HG03575 (cell line): ENCODE measurements around the gene MAGI2.

ENCODE experiments used
- ATAC-seq: cut with Tn5 transposase; IDR thresholded peaks from one replicate; pipeline ENCODE4 v1.9.1; 2021; ENCODE audit not compliant: unreplicated experiment, insufficient number of reproducible peaks, low FRiP score; ENCODE audit errors: extremely low read depth

MAGI2 gene

GRCh38 chr7:78912781-78913180 is 540.7 kb downstream of the MAGI2 start:
- ATAC-seq = no peak

GRCh38 chr7:78906735-78907134 is 546.7 kb downstream of the MAGI2 start:
- ATAC-seq = no peak

DNA sequence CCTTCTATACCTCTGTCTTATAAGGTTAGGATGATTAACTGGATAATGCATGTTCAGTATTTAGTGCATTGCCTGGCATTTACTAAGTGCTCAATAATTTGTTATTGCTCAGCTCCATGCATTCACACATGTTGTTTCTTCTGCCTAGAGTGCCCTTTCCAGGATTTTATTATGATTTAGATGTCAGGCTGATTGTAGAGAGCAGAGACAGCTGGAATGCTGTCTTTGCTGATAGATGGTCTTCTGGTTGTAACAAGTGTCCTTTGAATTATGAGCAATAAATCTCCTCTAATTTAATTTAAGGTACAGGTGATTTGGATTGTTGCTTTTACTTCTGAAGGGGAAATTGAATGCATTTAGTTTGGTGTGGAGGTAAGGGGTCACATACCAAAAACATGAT is 548.0 kb downstream of the MAGI2 start:
- no peak for ATAC-seq

DNA sequence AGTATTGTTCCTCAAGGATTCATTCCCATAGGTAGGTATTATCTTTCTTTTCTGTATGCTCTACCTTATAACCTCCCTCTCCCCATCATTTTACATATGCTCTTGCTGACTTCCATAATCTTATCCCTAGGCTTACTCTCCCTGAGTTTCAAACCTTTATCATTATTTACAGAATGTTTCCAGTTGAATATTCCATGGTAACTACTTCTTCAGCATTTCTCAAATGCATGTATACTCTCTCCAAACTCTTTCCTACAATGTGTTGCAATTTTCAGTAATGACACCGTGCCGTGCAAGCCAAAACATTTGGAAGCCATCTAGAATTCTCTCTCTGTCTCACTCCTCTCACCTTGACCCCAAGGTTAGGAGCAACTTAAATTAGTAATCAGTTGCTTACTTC is 548.5 kb downstream of the MAGI2 start:
- no peak for ATAC-seq

DNA sequence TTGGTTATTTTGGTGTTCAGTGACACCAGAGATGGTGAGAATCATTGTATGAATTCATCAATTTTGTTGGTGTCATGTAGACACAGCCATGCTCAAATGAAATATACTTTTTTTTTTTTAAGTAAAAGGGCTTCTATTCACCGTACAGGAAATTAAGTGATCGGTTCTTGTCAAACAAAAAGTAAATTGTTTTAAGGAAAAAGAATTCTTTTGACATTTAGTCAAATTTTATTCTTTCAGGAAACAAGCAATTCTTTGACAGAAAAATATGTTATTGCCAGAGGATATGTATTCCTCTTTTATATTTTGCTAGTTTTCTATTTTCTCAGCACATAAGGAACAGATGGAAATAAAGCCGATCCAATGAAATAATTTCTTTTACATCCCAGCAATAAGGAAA is 551.9 kb downstream of the MAGI2 start:
- ATAC-seq = no peak

- ATAC-seq = no peak
Observed at GRCh38 chr7:78900806-78901205, 552.7 kb downstream of the MAGI2 start.

DNA sequence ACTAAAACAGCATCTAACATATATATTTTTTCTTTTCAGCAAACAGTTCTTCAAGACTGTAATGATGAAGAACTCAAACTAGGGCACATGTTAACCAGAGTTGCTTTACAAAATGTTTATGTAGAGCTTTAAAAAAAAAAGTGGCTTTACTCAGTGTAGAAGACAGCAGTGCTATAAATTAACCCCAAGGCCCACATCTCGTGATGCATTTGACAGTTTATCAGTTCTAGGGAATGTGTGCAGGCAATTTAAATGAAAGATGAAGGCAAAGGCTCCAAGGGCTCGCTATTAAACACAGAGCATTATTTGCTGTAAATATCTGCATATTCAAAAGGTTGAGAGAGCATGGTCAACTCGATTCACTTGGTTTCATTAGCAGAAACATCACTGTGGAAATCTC is 558.1 kb downstream of the MAGI2 start:
- ATAC-seq = no peak

GRCh38 chr7:78879206-78879605 is 574.3 kb downstream of the MAGI2 start:
- ATAC-seq = no peak

GRCh38 chr7:78873117-78873516 is 580.4 kb downstream of the MAGI2 start:
- no peak for ATAC-seq

- ATAC-seq = no peak
Observed at GRCh38 chr7:78864339-78864738, 589.1 kb downstream of the MAGI2 start.

- no peak for ATAC-seq
Observed at GRCh38 chr7:78863281-78863680, 590.2 kb downstream of the MAGI2 start.

- no peak for ATAC-seq
Observed at GRCh38 chr7:78862411-78862900, 591.0 kb downstream of the MAGI2 start.

DNA sequence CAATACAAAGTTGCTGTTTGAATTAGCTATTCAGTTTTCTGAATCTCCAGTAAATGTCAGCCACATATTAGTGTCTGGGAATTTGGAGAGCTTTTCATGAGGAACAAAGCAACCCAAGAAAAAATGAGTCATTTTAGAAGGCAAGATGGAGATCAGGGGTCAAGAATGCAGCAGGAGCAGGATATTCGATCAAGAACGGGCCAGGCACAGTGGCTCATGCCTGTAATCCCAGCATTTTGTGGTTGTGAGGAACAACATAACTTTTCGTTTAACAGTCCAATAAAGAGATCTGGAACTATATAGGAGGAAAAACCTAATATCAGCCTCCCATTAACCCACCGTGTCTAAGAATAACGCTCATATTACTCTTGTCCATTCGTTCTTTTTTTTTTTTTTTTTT is 600.5 kb downstream of the MAGI2 start:
- ATAC-seq = no peak

DNA sequence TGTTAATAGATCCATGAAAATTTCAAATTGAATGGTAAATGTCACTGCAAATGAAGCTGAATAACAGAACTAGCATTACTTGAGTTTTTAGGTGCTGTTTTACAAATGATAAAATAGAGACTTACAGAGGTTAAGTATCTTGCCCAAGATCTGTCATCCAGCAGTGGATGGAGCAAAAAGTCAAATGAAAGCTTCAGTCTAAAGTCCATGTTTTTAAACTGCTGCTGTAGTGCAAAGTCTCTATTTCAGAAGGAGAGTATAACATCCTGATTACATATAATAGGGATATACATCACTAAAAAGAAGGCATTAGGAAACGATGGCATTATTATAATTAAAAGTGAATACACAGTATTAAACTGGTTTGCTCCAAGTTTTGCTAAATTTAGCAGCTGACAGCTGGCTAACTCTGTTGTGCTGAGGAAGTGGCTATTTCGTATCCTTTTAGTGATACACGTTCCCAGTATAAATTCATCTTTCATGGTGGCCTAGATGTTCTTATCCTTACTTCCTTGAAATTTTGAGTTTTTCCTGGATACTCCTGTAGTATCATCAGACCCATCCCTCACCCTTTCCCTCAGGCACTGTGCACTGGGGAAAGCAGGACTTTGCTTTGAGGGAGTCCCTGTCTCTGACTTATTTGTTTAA is 603.2 kb downstream of the MAGI2 start:
- no peak for ATAC-seq

DNA sequence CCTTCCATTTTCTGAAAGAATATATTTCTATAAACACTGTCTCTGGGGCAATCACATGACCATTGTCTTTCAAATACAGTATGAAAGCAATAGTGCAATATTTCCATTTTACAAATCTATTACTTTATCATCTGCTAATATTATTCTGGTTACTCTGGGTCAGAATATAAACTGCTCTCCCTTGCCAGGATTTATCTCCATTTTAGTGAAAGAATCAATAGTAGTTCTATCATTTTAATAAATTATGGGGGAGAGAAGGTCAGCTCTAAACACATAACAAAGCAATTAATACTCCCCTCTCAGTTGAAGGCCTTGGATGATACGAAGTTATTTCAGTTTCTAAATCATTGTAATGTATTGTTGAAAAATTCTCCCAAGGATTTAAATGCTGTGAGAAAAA is 608.3 kb downstream of the MAGI2 start:
- no peak for ATAC-seq

DNA sequence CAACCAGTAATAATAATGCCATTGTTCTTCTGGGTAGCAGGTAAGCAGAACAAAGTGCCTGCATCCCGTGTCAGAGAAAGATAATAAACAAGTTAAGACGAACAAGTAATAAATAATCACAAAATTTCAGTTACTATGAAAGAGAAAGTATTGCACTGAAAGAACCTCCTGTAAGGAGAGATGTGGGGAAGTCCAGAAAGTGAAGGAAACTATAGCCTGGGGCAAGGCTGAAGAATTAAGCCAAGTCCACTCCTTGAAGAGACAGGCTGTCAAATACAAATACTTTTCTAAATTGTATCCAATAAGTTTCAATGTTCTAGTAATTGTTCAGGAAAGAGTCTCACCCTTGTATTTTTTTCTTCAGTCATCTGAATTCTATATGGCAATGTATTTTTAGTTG is 611.4 kb downstream of the MAGI2 start:
- no peak for ATAC-seq

DNA sequence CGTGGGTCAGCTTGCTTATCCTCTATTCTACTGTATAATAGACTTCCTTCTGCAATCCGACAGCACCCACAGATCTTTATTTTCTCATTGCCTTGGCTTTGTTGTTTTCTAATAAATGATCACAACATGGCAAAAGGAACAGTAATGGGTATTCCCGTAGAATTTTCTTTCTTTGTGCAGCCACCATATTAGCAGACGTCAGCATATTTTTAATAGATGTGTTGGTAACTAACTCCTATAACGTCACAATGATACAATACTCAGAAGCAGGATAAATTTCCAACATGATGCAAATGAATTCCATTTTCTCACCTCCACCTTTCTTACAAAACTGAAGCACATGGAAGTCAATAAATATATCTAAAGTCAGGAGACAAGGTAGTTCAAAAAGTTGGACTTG is 617.6 kb downstream of the MAGI2 start:
- no peak for ATAC-seq

- ATAC-seq = no peak
Observed at GRCh38 chr7:78828317-78828716, 625.1 kb downstream of the MAGI2 start.

DNA sequence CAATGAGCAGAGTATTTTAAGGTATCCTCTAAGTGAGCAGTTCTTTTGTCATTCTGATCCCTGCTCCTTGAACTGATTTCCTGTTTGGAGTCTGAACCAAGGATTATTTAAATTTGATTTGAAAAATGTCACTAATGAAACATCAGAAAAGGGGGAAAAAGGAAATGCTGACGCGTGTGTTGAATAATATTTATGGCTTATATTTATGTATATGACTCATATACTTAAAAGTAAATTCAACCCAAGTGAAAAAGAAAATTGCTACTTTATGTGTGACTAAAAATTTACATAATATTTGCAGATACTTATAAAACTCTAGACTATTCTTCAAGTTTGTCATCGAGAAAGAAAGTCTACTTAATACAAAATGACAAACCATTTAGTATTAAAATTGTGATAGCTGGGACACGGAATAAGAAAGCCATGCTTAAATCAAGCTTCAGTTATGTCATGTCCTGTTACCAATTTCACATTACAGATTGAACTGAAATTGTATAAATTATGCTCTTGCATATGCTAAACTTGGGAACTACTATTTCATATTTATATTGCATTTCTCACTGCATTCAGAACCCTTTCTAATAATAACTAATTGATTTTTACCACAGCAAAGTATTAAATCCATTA is 649.9 kb downstream of the MAGI2 start:
- no peak for ATAC-seq

DNA sequence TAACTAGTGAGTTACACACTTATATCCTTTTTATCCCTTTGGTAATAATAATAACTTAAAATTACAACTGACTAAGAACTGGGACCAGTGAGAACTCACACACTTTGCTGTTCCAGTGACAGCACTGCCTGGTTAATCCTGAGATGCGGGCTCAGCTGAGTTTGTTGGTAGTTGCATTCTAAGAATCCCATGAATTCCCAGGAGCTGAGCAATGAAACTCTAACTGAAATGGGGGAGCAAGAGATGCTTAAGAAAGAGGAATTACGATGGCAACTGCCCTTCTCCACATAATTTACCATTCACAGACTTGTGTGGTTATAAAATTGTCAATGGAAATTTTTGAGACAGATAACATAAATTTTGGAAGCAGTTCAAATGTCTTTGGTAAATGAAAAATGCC is 659.4 kb downstream of the MAGI2 start:
- ATAC-seq = no peak

GRCh38 chr7:78792624-78793023 is 660.8 kb downstream of the MAGI2 start:
- no peak for ATAC-seq
